ENCODE measurements around the gene LRFN2. TPM values are rescaled to one million over a fixed set of nuclear protein-coding genes. Genes with fewer than 3 reads are reported as not detected.

LRFN2 gene
- polyA plus RNA-seq, 1 donor (not counting 4 experiments of a cell fraction or from before 2014, with no cell fraction given), result not detected

DNA sequence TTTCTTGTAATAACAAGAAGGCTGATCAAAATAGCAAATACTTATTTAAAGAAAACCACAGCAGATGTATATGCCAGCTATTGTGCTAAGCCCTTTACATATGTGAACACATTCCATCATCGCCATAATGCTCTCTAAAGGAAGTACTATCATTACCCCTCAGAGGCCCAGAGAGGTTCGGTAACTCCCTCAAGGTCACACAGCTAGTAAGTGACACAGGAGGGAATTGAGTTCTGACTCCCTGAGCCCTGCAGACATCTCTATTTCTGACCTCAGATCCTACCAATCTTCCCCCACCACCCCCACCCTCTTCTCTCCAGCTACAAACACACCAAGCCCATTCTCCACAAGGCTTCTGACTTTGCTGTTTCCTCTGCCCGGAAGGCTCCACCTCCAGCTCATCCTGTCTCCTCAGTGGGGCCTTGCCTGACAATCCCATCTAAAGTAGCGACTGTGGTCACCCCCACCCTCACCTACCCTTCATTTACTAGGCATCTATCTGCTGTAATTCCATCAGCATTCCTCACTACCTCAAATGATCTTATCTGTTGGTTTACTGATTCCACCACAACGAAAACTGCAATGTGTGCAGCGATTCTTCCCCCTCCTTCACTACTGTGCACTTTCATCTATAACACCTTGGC, 234.5 kb downstream of the LRFN2 start:
- Histone ChIP-seq H3K9ac (ENCODE audit: control insufficient read depth, extremely low read depth, insufficient read depth, low read length) (no peak overlapping the region), H3K4me2 (ENCODE audit: control insufficient read depth, extremely low read depth, insufficient read depth, low read depth, low read length) (no peak overlapping the region), H3K36me3 (ENCODE audit: control insufficient read depth in 2 of 2, extremely low read depth in 1 of 2, insufficient read depth in 2 of 2, low read length in 2 of 2) (no peaks in the 10 kb centered on the region), H3K79me2 (ENCODE audit: control insufficient read depth, insufficient read depth, low read length) (no peaks in the 10 kb centered on the region), H3K9me3 (ENCODE audit: control insufficient read depth, low read depth, low read length) (no peaks in the 10 kb centered on the region), H3K27ac (ENCODE audit: control insufficient read depth, insufficient read depth, low read length) (no peak overlapping the region), H3K9me1 (ENCODE audit: control insufficient read depth, extremely low read depth, insufficient read depth, low read length) (no peaks in the 10 kb centered on the region), H3K27me3 (ENCODE audit: control insufficient read depth, extremely low read depth, insufficient read depth, low read length) (peaks cover 5% of the 10 kb centered on the region), H3K4me3 (ENCODE audit: control insufficient read depth in 2 of 3, extremely low read depth in 1 of 3, insufficient read depth in 2 of 3, low read depth in 1 of 3, low read length in 3 of 3) (no peak overlapping the region), H4K20me1 (ENCODE audit: control insufficient read depth, extremely low read depth, insufficient read depth, low read length) (no peaks in the 10 kb centered on the region), H3K4me1 (ENCODE audit: control insufficient read depth, extremely low read depth, insufficient read depth, low read length) (peaks cover 3% of the 10 kb centered on the region), H2AFZ (ENCODE audit: control insufficient read depth, low read length) (no peak overlapping the region)
- DNase-seq (ENCODE audit: low read depth, low spot score) (no peak), FAIRE-seq (no peak)
- TF ChIP-seq CTCF (optimal IDR thresholded peaks at IDR 0.05 in 1 of 3, IDR thresholded peaks at IDR 0.05 in 1 of 3, conservative IDR thresholded peaks at IDR 0.05 in 1 of 3; ENCODE audit: extremely low read depth in 1 of 3, insufficient read depth in 2 of 3, low read length in 3 of 3) (no peak), EZH2 (IDR thresholded peaks at IDR 0.05; ENCODE audit: low read length) (no peak)
- dilution Hi-C loops (cut with MboI; ENCODE audit: extremely low pct_ligation_motif_present, low sequenced_read_pairs), result no loop called here

DNA sequence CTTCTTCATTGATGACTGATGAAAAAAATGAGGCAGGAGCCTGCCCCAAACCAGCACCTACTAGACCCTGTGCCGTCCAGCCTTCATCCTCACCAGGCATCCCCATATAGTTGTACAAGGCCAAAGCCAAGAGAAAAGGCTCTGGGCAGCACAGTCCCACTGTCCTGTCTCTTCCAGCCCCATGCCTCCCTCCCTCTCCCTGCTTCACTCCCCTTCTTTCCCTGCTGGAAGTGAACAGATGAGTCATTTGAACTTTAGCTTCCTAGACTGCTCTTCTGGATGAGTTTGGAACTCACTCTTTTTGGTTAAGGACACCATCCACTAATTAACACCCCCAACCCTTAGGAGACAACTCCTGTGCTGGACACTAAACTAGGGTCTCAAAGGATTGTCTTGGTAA, 235.2 kb downstream of the LRFN2 start:
- Histone ChIP-seq H3K9ac (ENCODE audit: control insufficient read depth, extremely low read depth, insufficient read depth, low read length) (no peak overlapping the region), H3K4me2 (ENCODE audit: control insufficient read depth, extremely low read depth, insufficient read depth, low read depth, low read length) (no peak overlapping the region), H3K36me3 (ENCODE audit: control insufficient read depth in 2 of 2, extremely low read depth in 1 of 2, insufficient read depth in 2 of 2, low read length in 2 of 2) (no peaks in the 10 kb centered on the region), H3K79me2 (ENCODE audit: control insufficient read depth, insufficient read depth, low read length) (no peaks in the 10 kb centered on the region), H3K4me1 (ENCODE audit: control insufficient read depth, extremely low read depth, insufficient read depth, low read length) (peaks cover 3% of the 10 kb centered on the region), H3K9me3 (ENCODE audit: control insufficient read depth, low read depth, low read length) (no peaks in the 10 kb centered on the region), H2AFZ (ENCODE audit: control insufficient read depth, low read length) (no peak overlapping the region), H4K20me1 (ENCODE audit: control insufficient read depth, extremely low read depth, insufficient read depth, low read length) (no peaks in the 10 kb centered on the region), H3K9me1 (ENCODE audit: control insufficient read depth, extremely low read depth, insufficient read depth, low read length) (no peaks in the 10 kb centered on the region), H3K27me3 (ENCODE audit: control insufficient read depth, extremely low read depth, insufficient read depth, low read length) (peaks cover 5% of the 10 kb centered on the region), H3K27ac (ENCODE audit: control insufficient read depth, insufficient read depth, low read length) (no peak overlapping the region), H3K4me3 (ENCODE audit: control insufficient read depth in 2 of 3, extremely low read depth in 1 of 3, insufficient read depth in 2 of 3, low read depth in 1 of 3, low read length in 3 of 3) (no peak overlapping the region)
- no peak for DNase-seq (ENCODE audit: low read depth, low spot score)
- no peak for TF ChIP-seq CTCF (optimal IDR thresholded peaks at IDR 0.05 in 1 of 3, IDR thresholded peaks at IDR 0.05 in 1 of 3, conservative IDR thresholded peaks at IDR 0.05 in 1 of 3; ENCODE audit: extremely low read depth in 1 of 3, insufficient read depth in 2 of 3, low read length in 3 of 3)
- no peak for FAIRE-seq
- dilution Hi-C loops (cut with MboI; ENCODE audit: extremely low pct_ligation_motif_present, low sequenced_read_pairs), result no loop called here
